OCI-LY7 (cell line): ENCODE measurements around the gene IRF8. TPM values are rescaled to one million over a fixed set of nuclear protein-coding genes. Genes with fewer than 3 reads are reported as not detected.

Experiments
- BruUV-seq: library from RNA; stranded (reverse); fragments of 400-500 nt; replicated peaks from 2 replicates; lab custom pipeline; 2021; lab: Mats Ljungman, UMichigan
- CTCF ChIA-PET: fragments of 300-600 bp; sonication (Branson Sonifier 250); formaldehyde crosslinking; loops from one replicate; lab custom pipeline; 2022; ENCODE audit warnings: antibody characterized with exemption; ENCODE audit not compliant: unreplicated experiment; lab: Charles Lee
- POLR2A ChIA-PET: fragments of 300-600 bp; sonication (Branson Sonifier 250); formaldehyde crosslinking; loops from one replicate; lab custom pipeline; 2022; ENCODE audit warnings: antibody characterized with exemption; lab: Charles Lee
- DNase-seq: peaks from one replicate; pipeline ENCODE4 v3.0.0-alpha.2; 2015; ENCODE audit warnings: low spot score
- H2AFZ ChIP-seq: fragments of 200-600 bp; sonication (generic), shearing (Covaris generic); 2 replicates; pipeline ENCODE4 v1.6.1; 2014; ENCODE audit warnings: mild to moderate bottlenecking, antibody characterized with exemption, low read length, moderate library complexity
- H3K27ac ChIP-seq: fragments of 200-600 bp; sonication (generic); 2 replicates; pipeline ENCODE4 v1.5.1; 2014; ENCODE audit warnings: mixed run types, low read depth, mild to moderate bottlenecking, moderate library complexity, low read length, inconsistent platforms; ENCODE audit not compliant: poor library complexity, severe bottlenecking
- H3K36me3 ChIP-seq: fragments of 200-600 bp; sonication (generic); 2 replicates; pipeline ENCODE4 v1.6.1; 2014; ENCODE audit warnings: mild to moderate bottlenecking, antibody characterized with exemption, low read length, moderate library complexity, mixed read lengths; ENCODE audit not compliant: insufficient read depth
- H3K4me1 ChIP-seq: fragments of 200-600 bp; sonication (generic); 2 replicates; pipeline ENCODE4 v1.5.1; 2014; ENCODE audit warnings: mild to moderate bottlenecking, low read length; ENCODE audit not compliant: insufficient read depth, poor library complexity, severe bottlenecking
- H3K4me2 ChIP-seq: fragments of 200-600 bp; sonication (generic); 2 replicates; pipeline ENCODE4 v1.6.1; 2014; ENCODE audit warnings: mild to moderate bottlenecking, low read length
- H3K4me3 ChIP-seq: fragments of 200-600 bp; sonication (generic); 2 replicates; pipeline ENCODE4 v1.5.1; 2014; ENCODE audit warnings: mild to moderate bottlenecking, low read depth, low read length; ENCODE audit not compliant: poor library complexity, severe bottlenecking
- H3K79me2 ChIP-seq: fragments of 200-600 bp; sonication (generic); 2 replicates; pipeline ENCODE4 v1.6.1; 2016; ENCODE audit warnings: low read depth, mild to moderate bottlenecking, low read length, moderate library complexity, mixed read lengths; ENCODE audit not compliant: insufficient read depth
- H3K9me2 ChIP-seq: fragments of 200-600 bp; sonication (generic); 2 replicates; pipeline ENCODE4 v1.6.1; 2016; ENCODE audit warnings: mild to moderate bottlenecking, low read length, mixed read lengths; ENCODE audit not compliant: insufficient read depth
- H3K9me3 ChIP-seq: fragments of 200-600 bp; sonication (generic); 2 replicates; pipeline ENCODE4 v1.6.1; 2014; ENCODE audit warnings: mild to moderate bottlenecking, mixed run types, low read length, mixed read lengths
- H4K20me1 ChIP-seq: fragments of 200-600 bp; sonication (generic); 2 replicates; pipeline ENCODE4 v1.6.1; 2014; ENCODE audit warnings: mild to moderate bottlenecking, antibody characterized with exemption, low read length, moderate library complexity, mixed read lengths; ENCODE audit not compliant: insufficient read depth
- EZH2phosphoT487 ChIP-seq: fragments of 200-600 bp; sonication (generic); IDR thresholded peaks from 2 replicates; pipeline ENCODE4 v1.6.1; 2018; ENCODE audit warnings: low read depth, borderline replicate concordance, mild to moderate bottlenecking, mixed run types, antibody characterized with exemption, low read length, moderate library complexity, mixed read lengths
- intact Hi-C: fragments of 100-400 bp; cut with micrococcal nuclease; formaldehyde crosslinking; loops from one replicate; pipeline ENCODE4 v1.10.0; 2022; ENCODE audit not compliant: unreplicated experiment
- total RNA-seq, 2 experiments: library from RNA; depleted of rRNA in 1 of 2; stranded (reverse); fragments of >200 nt in 1 of 2; shearing (Covaris generic) in 1 of 2; gene quantifications; 2 replicates each; pipeline ENCODE4 v1.2.3, GENCODE V29; 2014 to 2022
- TF ChIP-seq, protein P1 (sequence below): fragments of 200-600 bp; sonication (generic); conservative IDR thresholded peaks from 2 replicates; pipeline ENCODE4 v1.5.1; 2014; ENCODE audit warnings: mild to moderate bottlenecking, antibody characterized with exemption, low read length, moderate library complexity, mixed read lengths

Gene IRF8
- total RNA-seq, 2 experiments from 2014 or later = 181 to 224 TPM

DNA sequence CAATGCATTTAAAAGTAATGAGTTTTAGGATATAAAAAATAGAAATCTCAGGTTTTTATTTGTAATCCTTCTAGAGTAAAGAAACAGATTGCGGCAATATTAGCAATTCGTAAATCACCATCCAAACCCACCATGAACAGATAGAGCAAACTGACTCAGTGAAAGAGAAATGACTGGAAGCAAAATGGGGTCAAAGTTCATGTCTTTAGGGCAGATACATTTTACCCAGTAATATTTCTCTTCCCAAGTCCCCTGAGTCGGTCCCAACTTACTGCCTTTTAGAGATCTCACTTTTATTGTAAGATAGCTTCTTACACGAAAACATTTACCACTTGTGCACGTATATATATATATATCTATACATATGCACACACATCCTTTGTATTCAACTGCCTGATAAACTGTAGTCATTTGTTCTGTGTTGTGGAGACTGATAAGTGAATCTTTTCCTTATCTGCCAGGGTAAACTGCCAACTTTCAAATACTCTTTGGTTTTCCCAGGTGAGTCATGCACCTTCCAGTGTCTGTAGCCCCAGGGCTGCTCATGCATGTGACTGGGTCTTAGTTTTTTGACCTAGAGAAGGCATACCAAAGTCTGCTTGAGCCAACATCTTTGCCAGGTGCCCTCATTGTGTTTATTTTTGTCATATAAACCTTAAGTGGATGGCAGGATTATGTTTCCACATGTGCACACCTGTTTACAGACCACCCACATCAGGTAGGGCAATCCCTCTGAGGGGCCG lies 7.8 kb upstream of the IRF8 start:
- DNase-seq = no peak
- Histone ChIP-seq H3K4me3 (no peak overlapping the region), H3K79me2 (no peaks in the 10 kb centered on the region), H3K4me2 (peak overlapping the region; percentile 25; the same call in 1 of the 2 replicates), H3K36me3 (no peaks in the 10 kb centered on the region), H2AFZ (no peak overlapping the region), H3K27ac (no peak overlapping the region), H3K9me2 (no peaks in the 10 kb centered on the region), H3K9me3 (no peaks in the 10 kb centered on the region), H3K4me1 (peaks cover 49% of the 10 kb centered on the region), H4K20me1 (no peaks in the 10 kb centered on the region)
- POLR2A ChIA-PET = interaction anchor here (1.2 to 1.4 kb wide), 2 partner anchors 72 to 96 kb away, joined by 3 read pairs; no protein-coding TSS in a partner anchor
- intact Hi-C loops = loop anchor here (10.0 kb wide), 1 partner anchor 124 kb away; no protein-coding TSS in a partner anchor
- CTCF ChIA-PET = no interaction called here
- no TSS peak for BruUV-seq
- TF ChIP-seq EZH2phosphoT487 = no peak
- TF ChIP-seq, protein P1, sequence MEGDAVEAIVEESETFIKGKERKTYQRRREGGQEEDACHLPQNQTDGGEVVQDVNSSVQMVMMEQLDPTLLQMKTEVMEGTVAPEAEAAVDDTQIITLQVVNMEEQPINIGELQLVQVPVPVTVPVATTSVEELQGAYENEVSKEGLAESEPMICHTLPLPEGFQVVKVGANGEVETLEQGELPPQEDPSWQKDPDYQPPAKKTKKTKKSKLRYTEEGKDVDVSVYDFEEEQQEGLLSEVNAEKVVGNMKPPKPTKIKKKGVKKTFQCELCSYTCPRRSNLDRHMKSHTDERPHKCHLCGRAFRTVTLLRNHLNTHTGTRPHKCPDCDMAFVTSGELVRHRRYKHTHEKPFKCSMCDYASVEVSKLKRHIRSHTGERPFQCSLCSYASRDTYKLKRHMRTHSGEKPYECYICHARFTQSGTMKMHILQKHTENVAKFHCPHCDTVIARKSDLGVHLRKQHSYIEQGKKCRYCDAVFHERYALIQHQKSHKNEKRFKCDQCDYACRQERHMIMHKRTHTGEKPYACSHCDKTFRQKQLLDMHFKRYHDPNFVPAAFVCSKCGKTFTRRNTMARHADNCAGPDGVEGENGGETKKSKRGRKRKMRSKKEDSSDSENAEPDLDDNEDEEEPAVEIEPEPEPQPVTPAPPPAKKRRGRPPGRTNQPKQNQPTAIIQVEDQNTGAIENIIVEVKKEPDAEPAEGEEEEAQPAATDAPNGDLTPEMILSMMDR = no peak

DNA sequence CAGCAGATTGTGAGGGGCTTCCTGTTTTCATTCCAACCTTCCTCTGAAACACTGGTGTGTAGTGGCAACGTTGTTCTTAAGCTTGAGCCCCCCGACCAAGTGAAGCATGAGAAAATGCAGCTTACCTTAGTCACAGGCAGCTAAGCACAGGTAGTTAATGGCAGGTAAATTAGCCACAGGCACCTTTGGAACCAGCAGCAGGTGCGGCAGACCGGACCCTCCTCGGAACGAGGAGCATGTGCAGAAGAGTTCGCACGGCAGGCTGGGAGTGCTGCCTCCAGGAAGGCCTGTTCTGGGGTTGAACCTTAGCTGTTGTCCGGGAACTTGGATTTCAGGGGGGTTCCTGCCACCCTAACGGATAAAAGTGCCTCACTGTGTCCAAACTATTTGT lies 7.2 kb upstream of the IRF8 start:
- intact Hi-C loops = loop anchor here (10.0 kb wide), 1 partner anchor 123 kb away; no protein-coding TSS in a partner anchor
- no peak overlapping the region for H2AFZ ChIP-seq
- TF ChIP-seq EZH2phosphoT487 = no peak
- TF ChIP-seq, protein P1 = no peak
- ChIA-PET CTCF (no interaction called here), POLR2A (interaction anchor here (1.2 to 1.4 kb wide), 2 partner anchors 73 to 95 kb away, joined by 3 read pairs; no protein-coding TSS in a partner anchor)
- H3K9me3 ChIP-seq = no peaks in the 10 kb centered on the region
- H3K9me2 ChIP-seq = no peaks in the 10 kb centered on the region
- no TSS peak for BruUV-seq
- H3K27ac ChIP-seq = no peak overlapping the region
- H4K20me1 ChIP-seq = no peaks in the 10 kb centered on the region
- no peak overlapping the region for H3K4me3 ChIP-seq
- H3K4me1 ChIP-seq = peaks cover 49% of the 10 kb centered on the region
- H3K36me3 ChIP-seq = no peaks in the 10 kb centered on the region
- no peak for DNase-seq
- H3K4me2 ChIP-seq = peak overlapping the region; percentile 25; the same call in 1 of the 2 replicates
- no peaks in the 10 kb centered on the region for H3K79me2 ChIP-seq

DNA sequence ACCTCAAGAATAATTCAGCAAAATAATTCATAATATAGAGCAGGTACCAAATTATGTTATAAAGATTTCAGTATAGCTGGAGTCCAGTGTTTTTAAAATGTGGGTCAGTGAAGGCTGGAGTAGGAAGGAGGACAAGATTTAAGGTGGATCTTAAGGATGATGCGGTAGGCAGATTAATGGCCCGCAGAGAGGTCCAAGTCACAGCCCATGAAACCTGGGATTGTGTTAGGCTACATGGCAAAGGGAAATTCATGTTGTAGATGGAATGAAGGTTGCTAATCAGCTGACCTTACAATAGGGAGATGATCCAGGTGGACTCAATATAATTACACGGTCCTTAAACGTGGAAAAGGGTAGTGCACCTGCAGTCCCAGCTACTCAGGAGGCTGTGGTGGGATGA lies 6.2 kb upstream of the IRF8 start:
- ChIA-PET POLR2A (interaction anchor here (1.4 kb wide), 1 partner anchor 74 kb away, joined by 3 read pairs; no protein-coding TSS in a partner anchor), CTCF (interaction anchor here (0.6 kb wide), 1 partner anchor 79 kb away, joined by 3 read pairs; no protein-coding TSS in a partner anchor)
- no TSS peak for BruUV-seq

More for the DNA sequence above, 6.2 kb upstream of the IRF8 start:
- Histone ChIP-seq H3K4me2 (no peak overlapping the region), H3K27ac (no peak overlapping the region), H3K4me3 (no peak overlapping the region), H3K79me2 (peaks cover 2% of the 10 kb centered on the region; the same call in 1 of the 2 replicates), H3K36me3 (no peaks in the 10 kb centered on the region), H2AFZ (no peak overlapping the region), H3K4me1 (peaks cover 57% of the 10 kb centered on the region), H4K20me1 (no peaks in the 10 kb centered on the region), H3K9me2 (no peaks in the 10 kb centered on the region), H3K9me3 (no peaks in the 10 kb centered on the region)
- DNase-seq = no peak
- no peak for TF ChIP-seq EZH2phosphoT487
- TF ChIP-seq, protein P1 = no peak
- intact Hi-C loops = loop anchor here (10.0 kb wide), 1 partner anchor 122 kb away; no protein-coding TSS in a partner anchor
